Karpas-422 (cell line): Measurements from ENCODE around the gene SIGLEC8. TPM values are rescaled to one million over a fixed set of nuclear protein-coding genes. Genes with fewer than 3 reads are reported as not detected.

ENCODE experiments used
- DNase-seq: peaks from one replicate; pipeline ENCODE4 v3.0.0-alpha.2; 2015
- H2AFZ ChIP-seq: fragments of 200-600 bp; sonication (generic); 2 replicates; pipeline ENCODE4 v1.6.1; 2014; ENCODE audit warnings: antibody characterized with exemption, low read length, mixed read lengths
- H3K27ac ChIP-seq: fragments of 200-600 bp; sonication (generic); 2 replicates; pipeline ENCODE4 v1.5.1; 2014; ENCODE audit warnings: mild to moderate bottlenecking, low read length, moderate library complexity
- H3K27me3 ChIP-seq: fragments of 200-600 bp; sonication (generic); 2 replicates; pipeline ENCODE4 v1.6.1; 2014; ENCODE audit warnings: low read length, mixed read lengths
- H3K36me3 ChIP-seq: fragments of 200-600 bp; sonication (generic); 2 replicates; pipeline ENCODE4 v1.6.1; 2014; ENCODE audit warnings: low read length, mixed read lengths; ENCODE audit not compliant: insufficient read depth
- H3K4me1 ChIP-seq: fragments of 200-600 bp; sonication (generic); 2 replicates; pipeline ENCODE4 v1.6.1; 2014; ENCODE audit warnings: mild to moderate bottlenecking, low read length, mixed read lengths
- H3K4me2 ChIP-seq: fragments of 200-600 bp; sonication (generic); 2 replicates; pipeline ENCODE4 v1.6.1; 2014; ENCODE audit warnings: low read length, low read depth, mild to moderate bottlenecking; ENCODE audit not compliant: poor library complexity, severe bottlenecking
- H3K4me3 ChIP-seq: fragments of 200-600 bp; sonication (generic); 2 replicates; pipeline ENCODE4 v1.5.1; 2014; ENCODE audit warnings: mild to moderate bottlenecking, antibody characterized with exemption, low read length, mixed read lengths
- H3K79me2 ChIP-seq: fragments of 200-600 bp; sonication (generic); 2 replicates; pipeline ENCODE4 v1.6.1; 2014; ENCODE audit warnings: mild to moderate bottlenecking, low read length, mixed read lengths
- H3K9ac ChIP-seq: fragments of 200-600 bp; sonication (generic); 2 replicates; pipeline ENCODE4 v1.6.0; 2014; ENCODE audit warnings: low read length
- H3K9me2 ChIP-seq: fragments of 200-600 bp; sonication (generic), shearing (Covaris generic); replicated peaks from 2 replicates; pipeline ENCODE4 v1.6.0; 2014; ENCODE audit warnings: mild to moderate bottlenecking, low read length, moderate library complexity; ENCODE audit not compliant: insufficient read depth
- H3K9me3 ChIP-seq: fragments of 300-700, 200-600 bp; sonication (generic); 2 replicates; pipeline ENCODE4 v1.6.1; 2014; ENCODE audit warnings: low read length, mixed read lengths
- H4K20me1 ChIP-seq: fragments of 200-600 bp; sonication (generic); 2 replicates; pipeline ENCODE4 v1.6.1; 2014; ENCODE audit warnings: mild to moderate bottlenecking, antibody characterized with exemption, low read length, low read depth; ENCODE audit not compliant: insufficient read depth
- total RNA-seq: library from RNA; depleted of rRNA; stranded (reverse); fragments of >200 nt; shearing (Covaris generic); gene quantifications from 2 replicates; pipeline ENCODE4 v1.2.3, GENCODE V29; 2014; ENCODE audit warnings: low replicate concordance

The SIGLEC8 gene
- total RNA-seq, 1 experiment from 2014 or later: not detected

GRCh38 chr19:51479531-51480331 lies 21.5 kb upstream of the SIGLEC8 start:
- Histone ChIP-seq H3K27ac (no peak overlapping the region), H3K36me3 (no peaks in the 10 kb centered on the region), H2AFZ (no peak overlapping the region), H3K9me2 (no peaks in the 10 kb centered on the region), H4K20me1 (no peaks in the 10 kb centered on the region), H3K4me1 (no peaks in the 10 kb centered on the region), H3K79me2 (no peaks in the 10 kb centered on the region), H3K4me3 (no peak overlapping the region), H3K27me3 (no peaks in the 10 kb centered on the region), H3K9me3 (0 out of 2 replicates have a peak, but pooled peaks cover 2% of the 10 kb centered on the region), H3K9ac (no peak overlapping the region), H3K4me2 (no peak overlapping the region)
- DNase-seq: no peak

GRCh38 chr19:51478381-51479234 lies 20.4 kb upstream of the SIGLEC8 start, which contains the start of gene CEACAM18:
Gene CEACAM18 (plus strand): TSS chr19:51478539.
- H3K27me3 ChIP-seq: no peaks in the 10 kb centered on the region
- no peaks in the 10 kb centered on the region for H3K36me3 ChIP-seq
- DNase-seq: no peak
- H3K9me2 ChIP-seq: no peaks in the 10 kb centered on the region
- H3K9ac ChIP-seq: no peak within 1 kb of the TSS
- no peaks in the 10 kb centered on the region for H4K20me1 ChIP-seq
- H3K27ac ChIP-seq: no peak within 1 kb of the TSS
- no peaks in the 10 kb centered on the region for H3K4me1 ChIP-seq
- no peak within 1 kb of the TSS for H3K4me2 ChIP-seq
- H3K9me3 ChIP-seq: 0 out of 2 replicates have a peak, but pooled peaks cover 2% of the 10 kb centered on the region
- H3K4me3 ChIP-seq: no peak within 1 kb of the TSS
- H2AFZ ChIP-seq: no peak within 1 kb of the TSS
- no peaks in the 10 kb centered on the region for H3K79me2 ChIP-seq

- Histone ChIP-seq H3K9me3 (0 out of 2 replicates have a peak, but pooled peaks cover 2% of the 10 kb centered on the region), H2AFZ (no peak overlapping the region), H4K20me1 (no peaks in the 10 kb centered on the region), H3K79me2 (no peaks in the 10 kb centered on the region), H3K9ac (no peak overlapping the region), H3K27ac (no peak overlapping the region), H3K9me2 (no peaks in the 10 kb centered on the region), H3K4me2 (no peak overlapping the region), H3K36me3 (no peaks in the 10 kb centered on the region), H3K4me3 (no peak overlapping the region), H3K27me3 (no peaks in the 10 kb centered on the region), H3K4me1 (no peaks in the 10 kb centered on the region)
- no peak for DNase-seq
Observed at GRCh38 chr19:51477344-51477743, 19.1 kb upstream of the SIGLEC8 start.

- H3K79me2 ChIP-seq: no peaks in the 10 kb centered on the region
- no peak for DNase-seq
- no peaks in the 10 kb centered on the region for H3K4me1 ChIP-seq
Observed at GRCh38 chr19:51476164-51476563, 17.9 kb upstream of the SIGLEC8 start.

GRCh38 chr19:51473009-51473707 lies 14.9 kb upstream of the SIGLEC8 start:
- Histone ChIP-seq H4K20me1 (no peaks in the 10 kb centered on the region), H3K9me2 (no peaks in the 10 kb centered on the region), H3K9me3 (0 out of 2 replicates have a peak, but pooled peaks cover 2% of the 10 kb centered on the region), H2AFZ (no peak overlapping the region), H3K27me3 (no peaks in the 10 kb centered on the region), H3K4me2 (no peak overlapping the region), H3K4me3 (no peak overlapping the region), H3K9ac (no peak overlapping the region), H3K27ac (no peak overlapping the region), H3K79me2 (no peaks in the 10 kb centered on the region), H3K36me3 (no peaks in the 10 kb centered on the region), H3K4me1 (no peaks in the 10 kb centered on the region)
- peak; percentile 94 for DNase-seq

More at GRCh38 chr19:51476164-51476563, 17.9 kb upstream of the SIGLEC8 start:
- Histone ChIP-seq H3K9me3 (0 out of 2 replicates have a peak, but pooled peaks cover 2% of the 10 kb centered on the region), H3K9ac (no peak overlapping the region), H3K9me2 (no peaks in the 10 kb centered on the region), H3K4me3 (no peak overlapping the region), H3K36me3 (no peaks in the 10 kb centered on the region), H3K27ac (no peak overlapping the region), H4K20me1 (no peaks in the 10 kb centered on the region), H2AFZ (no peak overlapping the region), H3K27me3 (no peaks in the 10 kb centered on the region), H3K4me2 (no peak overlapping the region)

- Histone ChIP-seq H3K9ac (no peak overlapping the region), H3K36me3 (no peaks in the 10 kb centered on the region), H3K4me1 (no peaks in the 10 kb centered on the region), H3K27ac (no peak overlapping the region), H3K9me3 (0 out of 2 replicates have a peak, but pooled peaks cover 2% of the 10 kb centered on the region), H4K20me1 (no peaks in the 10 kb centered on the region), H3K27me3 (no peaks in the 10 kb centered on the region), H3K4me3 (no peak overlapping the region), H2AFZ (no peak overlapping the region), H3K79me2 (no peaks in the 10 kb centered on the region), H3K9me2 (no peaks in the 10 kb centered on the region), H3K4me2 (no peak overlapping the region)
- DNase-seq: no peak
Observed at GRCh38 chr19:51472607-51473006, 14.4 kb upstream of the SIGLEC8 start.

GRCh38 chr19:51471527-51471926 lies 13.3 kb upstream of the SIGLEC8 start:
- DNase-seq: no peak
- Histone ChIP-seq H3K4me2 (no peak overlapping the region), H3K27ac (no peak overlapping the region), H3K9me3 (0 out of 2 replicates have a peak, but pooled peaks cover 2% of the 10 kb centered on the region), H3K9me2 (no peaks in the 10 kb centered on the region), H3K79me2 (no peaks in the 10 kb centered on the region), H3K27me3 (no peaks in the 10 kb centered on the region), H4K20me1 (no peaks in the 10 kb centered on the region), H3K4me3 (no peak overlapping the region), H3K36me3 (no peaks in the 10 kb centered on the region), H2AFZ (no peak overlapping the region), H3K9ac (no peak overlapping the region), H3K4me1 (no peaks in the 10 kb centered on the region)
